SH-SY5Y (cell line): ENCODE measurements around the gene INTS14.

Experiments
- GATA2 ChIP-seq: IDR thresholded peaks from 2 replicates; pipeline ENCODE4 v1.6.1; 2011; ENCODE audit warnings: mild to moderate bottlenecking, low read depth, low read length
- GATA3 ChIP-seq: IDR thresholded peaks from 2 replicates; pipeline ENCODE4 v1.6.1; 2011; ENCODE audit warnings: low read depth, mild to moderate bottlenecking, low read length, moderate library complexity

The INTS14 gene

DNA sequence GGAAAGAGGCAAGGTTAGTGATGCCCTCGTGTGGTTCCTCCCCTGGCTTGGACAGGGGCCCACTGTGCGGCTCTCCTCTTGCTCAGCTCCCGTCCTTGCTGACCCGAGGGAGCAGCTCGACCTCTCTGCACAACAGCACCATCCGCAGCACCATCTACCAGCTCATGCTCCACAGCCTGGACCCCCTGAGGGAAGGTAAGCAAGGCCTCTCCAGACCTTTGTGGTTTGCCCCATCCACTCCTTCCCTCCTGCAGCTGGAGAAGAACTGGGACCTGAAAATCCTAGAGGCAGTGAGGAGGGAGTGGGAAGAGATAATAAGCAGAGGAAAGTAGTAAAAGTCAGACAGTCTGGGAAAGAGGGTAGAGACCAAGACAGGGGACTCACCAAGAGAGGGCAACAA is 28.6 kb upstream of the INTS14 start:
- TF ChIP-seq GATA2, result no peak
- no peak for TF ChIP-seq GATA3

DNA sequence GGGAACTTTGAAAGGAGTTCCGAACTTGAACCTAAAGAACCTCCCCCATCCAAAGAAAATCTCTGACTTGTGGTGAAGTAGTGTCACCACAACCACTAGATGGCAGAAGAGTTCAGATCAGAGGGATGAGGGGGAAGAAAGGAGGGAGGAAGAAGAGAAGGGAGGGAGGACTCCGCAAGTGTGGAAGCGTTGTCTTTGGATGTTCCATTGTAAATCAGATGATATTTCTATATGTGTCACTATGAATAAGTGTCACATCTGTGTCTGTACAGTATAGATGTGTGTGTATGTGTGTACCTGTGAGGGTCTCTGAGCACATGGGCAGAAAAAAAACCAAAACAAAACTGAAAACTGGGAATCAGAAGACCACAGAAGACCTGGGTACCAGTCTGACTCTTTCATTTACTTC is 27.8 kb upstream of the INTS14 start:
- no peak for TF ChIP-seq GATA3
- no peak for TF ChIP-seq GATA2

DNA sequence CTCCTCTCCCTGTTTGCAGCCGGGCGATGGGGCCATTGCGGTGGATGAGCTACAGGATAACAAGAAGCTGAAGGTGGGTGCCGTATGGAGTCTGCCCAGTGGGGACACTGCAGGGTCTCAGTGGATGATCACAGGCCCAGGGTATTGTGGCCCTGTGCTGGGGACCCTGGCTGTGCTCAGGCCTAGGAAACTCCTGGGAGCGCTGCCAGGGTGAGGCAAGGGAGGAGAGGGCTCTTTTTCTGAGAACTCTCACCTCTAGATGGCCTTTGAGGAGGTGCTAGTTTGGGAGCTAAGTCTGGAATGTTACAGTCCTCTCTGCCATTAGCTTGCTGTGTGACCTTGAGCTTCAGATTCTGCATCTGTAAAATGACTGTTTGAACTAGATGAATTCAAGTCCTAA is 27.2 kb upstream of the INTS14 start:
- TF ChIP-seq GATA2 (no peak), GATA3 (no peak)

DNA sequence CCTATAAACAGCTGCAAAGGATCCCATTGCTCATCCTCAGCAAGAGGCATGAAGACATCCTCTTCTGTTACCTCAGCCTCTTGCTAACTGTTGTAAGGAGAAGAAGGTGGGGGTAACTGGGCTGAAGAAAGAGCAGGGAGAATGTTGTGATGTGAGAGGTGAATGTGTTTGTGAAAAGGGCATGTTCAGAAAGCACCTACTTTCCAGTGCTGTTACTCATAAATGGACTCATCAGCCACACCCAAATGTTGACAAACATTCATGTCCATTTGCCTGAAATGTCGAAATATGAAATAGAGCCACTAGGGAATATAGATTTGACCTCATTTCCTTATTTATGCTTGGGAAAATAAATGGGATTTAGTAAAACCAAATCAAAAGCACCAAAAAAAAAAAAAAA is 23.4 kb upstream of the INTS14 start:
- TF ChIP-seq GATA2 (no peak), GATA3 (no peak)

DNA sequence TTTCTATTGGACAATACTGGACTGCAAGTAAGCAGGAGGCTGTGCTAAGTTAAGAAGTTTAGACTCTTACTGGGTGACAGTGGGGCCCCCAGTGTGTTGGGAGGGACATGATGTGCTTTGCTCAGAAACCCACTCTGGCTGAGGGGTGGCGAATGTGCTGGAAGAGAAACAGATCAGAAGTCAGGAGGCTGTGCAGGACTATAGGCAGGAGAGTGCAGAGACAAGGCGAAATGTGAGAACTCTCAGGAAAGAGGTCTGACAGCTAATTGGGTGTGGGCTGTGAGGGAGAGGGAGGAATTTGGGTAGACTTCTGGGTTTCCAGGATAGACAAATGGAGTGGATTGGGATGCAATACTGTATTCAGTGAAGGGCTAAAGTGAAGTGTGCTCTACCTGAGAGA is 22.8 kb upstream of the INTS14 start:
- TF ChIP-seq GATA2 (no peak), GATA3 (no peak)

DNA sequence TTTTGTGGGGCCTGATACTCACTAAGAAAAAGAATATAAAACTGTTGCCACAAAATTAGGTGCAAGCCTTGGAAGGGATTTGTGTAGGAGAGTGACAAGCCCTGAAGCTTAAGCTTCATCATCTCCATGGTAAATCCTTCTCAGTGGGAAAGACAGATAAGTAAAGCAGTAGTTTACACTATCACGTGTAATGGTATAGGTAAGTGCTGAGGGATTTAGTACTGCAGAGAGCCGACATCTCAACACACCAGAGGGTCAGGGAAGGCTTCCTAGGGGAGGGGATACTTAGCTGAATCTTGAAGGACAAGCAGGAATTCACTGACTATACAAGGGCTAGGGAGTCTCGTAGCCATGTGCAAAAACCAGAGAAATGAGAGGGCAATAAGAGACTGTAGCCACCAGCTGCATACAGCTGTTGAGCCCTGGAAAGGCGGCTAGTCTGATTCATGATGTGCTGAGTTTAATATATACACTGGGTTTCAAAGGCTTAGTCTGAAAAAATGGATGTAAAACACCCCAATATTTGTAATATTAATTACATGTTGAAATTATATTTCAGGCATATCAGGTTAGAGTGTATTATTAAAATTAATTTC is 21.9 kb upstream of the INTS14 start:
- no peak for TF ChIP-seq GATA2

DNA sequence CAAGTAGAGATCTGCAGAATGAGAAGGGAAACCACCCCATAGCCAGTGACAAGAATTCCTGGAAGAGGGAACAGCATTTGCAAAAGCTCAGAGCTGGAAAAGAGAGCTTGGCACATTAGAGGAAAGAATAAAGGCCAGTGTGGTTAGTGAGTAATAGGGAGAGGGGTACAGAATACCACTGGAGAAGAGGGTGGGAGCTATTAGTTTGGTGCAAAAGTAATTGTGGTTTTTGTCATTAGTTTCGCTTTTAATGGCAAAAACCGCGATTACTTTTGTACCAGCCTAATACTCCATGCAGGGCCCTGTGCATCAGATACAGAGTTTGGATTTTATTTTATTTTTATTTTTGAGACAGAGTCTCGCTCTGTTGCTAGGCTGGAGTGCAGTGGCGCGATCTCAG is 20.6 kb upstream of the INTS14 start:
- no peak for TF ChIP-seq GATA3
- TF ChIP-seq GATA2, result no peak

DNA sequence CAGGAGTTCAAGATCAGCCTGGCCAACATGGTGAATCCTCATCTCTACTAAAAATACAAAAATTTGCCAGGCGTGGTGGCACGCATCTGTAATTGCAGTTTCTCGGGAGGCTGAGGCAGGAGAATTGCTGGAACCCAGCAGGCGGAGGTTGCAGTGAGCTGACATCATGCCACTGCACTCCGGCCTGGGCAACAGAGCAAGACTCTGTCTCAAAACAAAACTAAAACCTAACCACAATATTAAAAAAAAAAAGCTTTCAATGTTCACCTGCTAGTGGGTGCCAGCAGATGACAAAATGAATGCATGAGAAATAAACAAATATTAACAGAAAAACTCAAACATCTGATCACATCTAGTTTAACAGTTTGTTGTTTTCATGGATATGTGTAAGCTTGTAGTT is 19.8 kb upstream of the INTS14 start:
- TF ChIP-seq GATA2 (no peak), GATA3 (no peak)

DNA sequence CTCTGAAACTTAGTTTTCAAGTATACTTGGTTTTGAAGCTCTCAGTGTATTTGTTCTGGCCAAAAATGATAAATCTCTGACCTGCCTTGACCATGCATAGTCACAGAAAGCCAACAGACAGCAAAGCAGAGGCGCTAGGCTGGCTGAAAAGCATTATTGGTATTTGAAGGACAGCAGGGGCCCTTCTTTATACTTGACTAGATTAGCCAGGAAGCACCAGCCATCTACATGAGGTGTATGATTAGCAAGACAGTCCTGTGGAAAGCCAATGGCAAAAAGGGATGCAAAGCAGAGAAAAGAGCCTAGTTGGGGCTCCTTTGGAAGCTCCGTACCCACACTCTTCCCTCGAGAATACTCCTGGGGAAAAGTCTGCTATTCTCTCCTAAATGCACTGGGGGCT is 18.6 kb upstream of the INTS14 start:
- TF ChIP-seq GATA2 (no peak), GATA3 (no peak)

DNA sequence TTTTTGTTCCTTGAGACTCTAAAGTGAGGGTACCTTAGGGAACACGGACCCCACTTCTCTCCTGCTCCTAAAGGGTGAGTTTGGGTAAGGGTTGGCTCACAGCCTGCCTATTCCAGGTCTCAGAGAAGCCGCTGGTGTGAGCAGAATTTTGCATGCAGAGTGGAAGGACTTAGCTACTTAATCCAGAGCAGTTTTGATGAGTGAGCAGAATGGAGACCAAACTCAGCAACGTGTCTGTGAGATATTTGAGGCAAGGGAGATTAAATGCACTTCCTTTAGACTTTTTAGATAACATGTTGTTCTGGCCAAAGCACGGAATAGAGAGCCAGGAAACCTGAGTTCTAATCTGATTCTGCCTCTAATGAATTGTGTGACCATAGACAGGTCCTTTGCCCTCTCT is 15.9 kb upstream of the INTS14 start:
- TF ChIP-seq GATA3, result no peak
- no peak for TF ChIP-seq GATA2

DNA sequence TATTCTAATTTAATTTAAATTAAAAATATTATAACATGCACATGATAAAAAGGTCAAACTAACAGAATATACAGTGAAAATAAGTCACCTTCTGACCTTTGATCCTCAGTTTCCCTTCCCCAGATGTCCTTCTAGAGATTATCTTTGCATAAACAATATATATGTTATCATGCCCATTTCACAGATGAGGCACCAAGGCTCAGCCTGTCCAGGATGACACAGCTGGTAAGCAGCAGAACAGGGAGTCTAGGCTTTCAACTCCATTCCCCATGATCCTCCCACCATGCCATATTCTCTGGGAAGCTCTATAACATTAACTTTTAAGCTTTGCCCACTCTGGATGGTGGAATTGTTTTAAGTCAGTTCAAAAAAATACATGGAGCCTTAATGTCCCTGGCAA is 12.2 kb upstream of the INTS14 start:
- no peak for TF ChIP-seq GATA3
- TF ChIP-seq GATA2, result no peak

DNA sequence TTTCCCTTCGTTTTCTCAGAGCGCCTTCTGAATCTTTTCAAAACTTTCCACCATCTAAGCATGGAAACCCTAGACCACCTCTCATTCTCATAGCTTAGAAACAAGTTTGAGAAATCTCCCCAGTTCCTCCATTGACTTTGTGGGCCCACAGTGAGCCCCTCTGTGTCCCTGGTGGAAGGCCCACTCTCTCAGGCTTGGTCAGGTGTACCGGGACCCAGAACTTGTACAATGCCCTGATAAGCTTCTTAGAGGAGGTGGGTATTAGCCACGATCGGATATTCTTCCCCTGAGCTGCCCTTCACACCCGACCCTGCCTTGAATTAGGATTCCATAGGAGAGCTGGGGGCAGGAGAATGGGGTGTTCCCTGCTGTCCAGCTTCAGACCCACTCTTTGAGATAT is 10.7 kb upstream of the INTS14 start, which contains the start of gene SLC24A1:
TSS of gene SLC24A1 (plus strand) at position 301 of the 400 bp plus-strand sequence. CDS start 2,143 bp downstream, outside the sequence.
- no peak for TF ChIP-seq GATA3
- TF ChIP-seq GATA2, result no peak

DNA sequence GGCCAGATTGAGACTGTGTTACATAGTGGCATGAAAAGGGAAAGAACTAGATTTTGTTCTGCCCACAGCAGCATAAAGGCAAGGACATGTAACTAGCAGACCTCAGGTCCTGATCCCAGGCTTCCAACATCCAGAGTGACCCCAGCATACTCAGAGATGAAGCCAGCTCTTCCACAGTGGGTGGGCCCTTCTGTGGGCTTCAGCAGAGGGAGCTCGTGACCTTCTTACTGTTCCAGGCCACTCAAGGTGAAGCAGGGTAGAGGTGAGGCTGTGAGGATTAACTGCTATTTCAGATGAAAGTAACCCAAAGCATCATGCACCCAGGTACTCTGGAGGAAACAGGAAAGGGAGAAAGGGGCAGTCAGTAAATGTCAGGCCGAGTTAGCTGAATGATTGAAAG is 9.9 kb upstream of the INTS14 start:
- TF ChIP-seq GATA2 (no peak), GATA3 (no peak)

DNA sequence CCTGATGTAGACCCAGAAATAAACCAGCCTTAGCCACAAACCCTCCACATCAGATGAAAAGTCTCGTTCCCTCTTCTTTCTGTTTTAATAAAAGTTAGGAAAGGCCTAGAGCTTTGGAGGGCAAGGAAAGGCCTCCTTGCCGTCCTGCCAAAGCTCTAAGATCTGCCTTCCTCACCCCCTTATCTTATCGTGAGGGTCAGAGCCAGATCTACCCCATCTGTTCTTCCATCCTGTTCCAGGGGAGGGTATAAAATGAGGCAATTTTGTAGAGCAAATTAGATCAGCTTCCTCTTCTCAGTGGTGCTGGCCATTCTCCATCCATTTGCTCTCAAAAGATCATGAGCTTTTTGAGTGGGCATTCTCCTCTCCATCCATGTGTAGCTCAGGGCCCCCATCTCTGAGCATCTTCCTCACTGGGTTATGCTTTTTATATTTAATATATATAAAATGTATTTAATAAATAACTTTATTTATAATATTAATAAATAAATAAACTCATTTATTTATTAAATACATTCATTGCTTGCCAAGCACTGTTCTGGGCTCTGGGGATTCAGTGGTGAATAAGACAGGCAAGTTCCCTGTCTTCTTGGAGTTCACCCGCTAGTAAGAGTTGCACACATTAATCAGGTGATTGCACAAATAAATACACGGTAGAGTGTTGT is 8.8 kb upstream of the INTS14 start:
- TF ChIP-seq GATA3 (no peak), GATA2 (no peak)

DNA sequence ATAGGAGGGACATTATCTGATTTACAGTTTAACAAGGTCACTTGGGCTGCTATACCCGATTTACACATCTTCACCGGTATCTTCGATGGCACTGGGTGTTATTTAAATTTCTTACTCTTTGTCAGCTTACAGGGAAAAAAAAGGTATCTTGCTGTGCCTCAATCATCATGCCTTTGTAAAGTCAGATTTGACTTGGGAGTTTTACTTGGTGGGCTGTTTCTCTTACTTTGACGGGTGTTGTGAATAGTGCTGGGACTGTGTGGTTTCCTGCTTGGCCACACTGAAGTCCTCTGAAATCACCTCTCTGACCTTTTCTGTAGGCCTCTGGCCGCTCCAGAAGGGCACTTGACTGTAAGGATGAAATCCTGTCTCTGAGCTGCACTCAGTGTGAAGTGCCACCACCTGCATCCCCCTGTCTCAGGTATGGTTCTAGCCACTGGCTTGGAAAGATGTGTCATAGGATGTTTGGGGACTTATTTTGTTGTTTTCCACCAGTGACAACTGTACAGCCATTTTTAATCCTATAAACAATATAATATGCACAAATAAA is 7.7 kb upstream of the INTS14 start:
- TF ChIP-seq GATA3, result no peak
- no peak for TF ChIP-seq GATA2

DNA sequence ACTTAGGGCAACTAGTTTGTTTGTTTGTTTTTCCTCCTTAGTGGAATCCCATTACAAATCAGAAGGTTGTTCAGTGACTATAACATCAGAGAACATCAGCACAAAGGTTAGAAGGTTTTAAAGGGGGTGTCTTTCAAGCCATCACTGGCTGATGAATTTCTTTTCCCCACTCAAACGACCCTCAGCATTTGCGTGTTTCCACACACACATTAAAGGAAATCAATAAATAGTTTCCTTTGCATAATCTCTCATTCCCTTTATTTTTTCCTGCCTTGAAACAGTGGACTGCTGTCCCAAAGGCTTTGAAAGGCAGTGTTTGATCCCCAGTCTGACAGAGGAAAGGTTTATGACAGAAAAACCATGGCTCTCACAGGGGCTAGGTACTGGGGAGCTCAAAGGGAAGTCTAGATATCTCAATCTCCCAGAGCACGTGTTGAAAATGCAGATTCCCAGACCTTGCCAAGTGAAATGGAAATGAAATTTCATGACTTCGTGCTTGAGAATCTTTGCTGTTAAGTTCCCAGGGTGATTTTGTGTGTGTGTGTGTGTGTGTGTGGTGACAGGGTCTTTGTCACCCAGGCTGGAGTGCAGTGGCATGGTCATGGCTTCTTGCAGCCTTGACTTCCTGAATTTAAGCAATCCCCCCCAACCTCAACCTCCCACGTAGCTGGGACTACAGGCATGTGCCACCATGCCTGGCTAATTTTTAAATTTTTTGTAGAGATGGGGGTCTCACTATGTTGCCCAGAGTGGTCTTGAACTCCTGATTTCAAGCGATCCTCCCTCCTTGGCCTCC is 2.2 kb upstream of the INTS14 start:
- TF ChIP-seq GATA3, result no peak
- TF ChIP-seq GATA2, result no peak
